Stimulated activated CD8-positive, alpha-beta memory T cell treated with anti-CD3 and anti-CD28 coated beads, Interleukin-4, amount 100 ng/mL, for 1 hour (primary cell): ENCODE data around the gene HS6ST1.

Source experiments
- DNase-seq, 2 donors: peaks; one replicate each; pipeline ENCODE4 v3.0.0-alpha.2; 2020; ENCODE audit warnings: low read depth in 2 of 2, low spot score in 1 of 2

Gene HS6ST1

GRCh38 chr2:128300151-128301020 is 18.3 kb downstream of the HS6ST1 start:
- DNase-seq, result no peak

DNA sequence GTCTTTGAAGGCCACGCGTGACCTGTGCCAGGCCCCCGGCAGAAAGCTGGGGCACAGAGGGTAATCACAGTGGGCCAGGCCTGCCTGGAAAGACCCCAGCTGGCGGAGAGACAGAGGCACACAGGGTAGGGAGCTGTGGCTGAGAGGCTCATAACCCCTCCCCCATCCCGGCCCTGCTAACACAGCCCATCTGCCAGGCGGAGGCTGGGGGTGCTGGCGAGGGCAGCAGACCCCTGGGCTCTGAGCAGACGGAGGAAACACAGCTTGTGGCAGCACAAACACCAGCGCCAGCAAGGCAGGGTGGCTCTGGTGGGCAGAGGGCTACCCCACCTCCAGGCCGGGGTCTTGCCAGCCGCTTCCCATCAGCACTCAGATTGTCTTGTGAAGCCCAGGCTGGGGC is 19.0 kb downstream of the HS6ST1 start:
- no peak for DNase-seq

DNA sequence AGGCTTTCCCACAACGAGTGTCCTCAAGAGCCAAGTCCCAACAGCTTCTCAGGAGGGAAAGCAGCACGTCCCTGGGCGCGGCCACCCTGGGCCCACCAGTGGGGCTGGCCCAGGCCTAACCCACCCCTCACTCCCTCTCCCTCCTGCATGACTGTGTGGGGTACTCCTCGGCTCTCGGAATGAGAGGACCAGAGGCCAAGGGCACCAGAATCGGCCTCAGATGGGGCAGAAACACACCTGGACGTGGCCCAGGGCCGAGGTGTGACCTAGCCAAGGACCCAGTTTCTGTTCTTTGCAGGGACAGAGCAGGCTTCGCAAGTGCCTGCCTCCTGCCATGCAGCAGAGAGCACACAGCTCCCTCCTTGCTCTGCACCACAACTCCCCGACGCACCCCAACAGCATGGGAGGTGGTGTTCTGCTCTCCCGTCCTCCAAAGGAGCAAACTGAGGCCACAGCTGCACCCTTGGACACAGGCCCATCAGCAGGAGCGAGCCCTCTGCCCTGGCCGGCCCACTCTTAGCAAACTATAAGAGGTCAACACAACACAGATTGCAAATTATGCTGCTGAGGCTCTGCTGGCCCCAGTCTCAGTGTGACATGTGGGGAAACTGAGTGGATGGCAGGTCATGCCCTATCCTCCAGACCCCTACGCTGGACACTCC is 19.7 kb downstream of the HS6ST1 start:
- no peak for DNase-seq

DNA sequence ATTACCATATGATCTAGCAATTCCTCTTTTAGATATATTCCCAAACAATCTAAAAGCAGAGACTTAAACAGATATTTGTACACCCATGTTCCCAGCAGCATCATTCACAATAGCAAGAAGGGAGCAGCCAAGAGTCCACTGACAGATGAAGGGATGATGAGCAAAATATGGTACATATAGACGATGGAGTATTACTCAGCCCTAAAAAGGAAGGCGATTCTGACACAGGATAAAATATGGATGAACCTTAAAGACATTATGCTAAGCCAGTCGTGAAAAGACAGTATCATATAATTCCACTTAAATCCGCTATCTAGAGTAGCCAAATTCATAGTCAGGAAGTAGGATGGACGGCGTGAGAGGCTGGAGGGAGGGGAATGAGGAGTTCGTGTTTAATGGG is 20.4 kb downstream of the HS6ST1 start:
- no peak for DNase-seq

DNA sequence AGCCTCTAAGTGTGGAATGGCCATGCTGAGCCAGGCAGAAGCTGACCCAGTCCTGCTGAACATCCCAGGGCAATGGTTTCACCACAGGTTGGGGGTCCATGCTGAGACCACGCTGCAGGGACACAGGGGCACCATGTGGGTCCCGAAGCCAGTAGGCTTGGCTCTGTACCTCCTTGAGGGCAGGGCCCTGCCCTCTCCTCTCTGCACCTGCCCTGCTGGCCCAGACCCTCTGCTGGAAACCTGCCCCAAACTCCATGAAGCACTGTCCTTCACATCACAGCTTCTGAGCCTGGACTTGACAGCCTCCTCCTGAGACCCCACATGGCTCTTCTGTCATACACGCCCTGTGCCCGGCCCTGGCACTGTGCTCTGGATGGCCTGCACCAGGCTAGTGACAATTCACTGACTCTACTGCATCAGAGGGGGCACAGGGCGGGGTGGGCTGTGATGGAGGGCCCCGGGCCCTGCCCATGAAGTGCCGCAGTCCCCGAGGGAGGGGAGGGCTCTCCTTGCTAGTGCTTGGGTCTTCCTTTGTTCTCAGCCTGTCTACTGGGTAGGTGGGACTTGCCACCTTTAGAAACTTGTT is 24.7 kb downstream of the HS6ST1 start:
- DNase-seq, result no peak

GRCh38 chr2:128293426-128293755 is 25.3 kb downstream of the HS6ST1 start:
- DNase-seq, result no peak

DNA sequence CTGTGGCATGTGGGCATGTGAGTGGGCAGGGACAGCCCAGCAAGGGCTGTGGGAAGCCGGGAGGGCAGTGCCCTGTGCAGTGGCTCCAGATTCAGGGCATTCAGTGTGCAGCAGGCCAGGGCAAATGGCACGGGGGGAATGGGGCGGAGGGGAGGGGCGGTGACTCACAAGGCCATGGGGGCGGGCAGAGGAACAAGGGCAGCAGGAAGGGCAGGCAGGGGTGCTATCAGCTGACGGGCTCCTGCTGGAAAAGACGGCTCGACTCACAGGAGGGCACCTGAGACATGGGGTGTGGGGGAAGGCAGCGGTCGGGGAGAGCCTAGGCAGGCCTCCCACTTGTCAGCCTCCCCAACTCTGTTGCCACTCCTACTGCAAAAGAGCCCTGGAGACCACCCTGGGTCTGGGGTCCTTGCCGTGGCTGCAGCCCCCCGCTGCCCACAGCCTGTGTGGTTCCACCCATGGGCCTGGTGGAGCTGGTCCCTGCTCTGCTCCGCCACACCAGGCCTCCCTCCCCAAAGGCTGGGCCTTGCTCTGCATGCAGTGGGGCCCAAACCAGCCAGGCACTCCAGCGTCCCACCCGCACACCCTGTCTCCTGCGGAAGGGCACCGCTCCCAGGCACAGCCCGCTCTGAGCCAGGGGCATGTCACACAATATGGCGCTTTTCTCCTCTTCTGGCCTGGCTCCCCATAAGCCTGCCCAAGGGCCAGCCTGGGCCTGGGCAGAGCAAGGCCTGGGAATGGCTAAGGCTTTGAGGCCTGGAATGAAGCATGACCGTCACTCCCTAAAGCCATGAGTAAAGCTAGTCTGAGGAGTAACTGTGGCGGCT is 25.9 kb downstream of the HS6ST1 start:
- DNase-seq, result no peak

- no peak for DNase-seq
Observed at GRCh38 chr2:128291844-128292598, 26.6 kb downstream of the HS6ST1 start.

- no peak for DNase-seq
Observed at GRCh38 chr2:128291161-128291843, 27.4 kb downstream of the HS6ST1 start.

- DNase-seq, result no peak
Observed at GRCh38 chr2:128290356-128290755, 28.3 kb downstream of the HS6ST1 start.

GRCh38 chr2:128289439-128289838 is 29.2 kb downstream of the HS6ST1 start:
- no peak for DNase-seq

DNA sequence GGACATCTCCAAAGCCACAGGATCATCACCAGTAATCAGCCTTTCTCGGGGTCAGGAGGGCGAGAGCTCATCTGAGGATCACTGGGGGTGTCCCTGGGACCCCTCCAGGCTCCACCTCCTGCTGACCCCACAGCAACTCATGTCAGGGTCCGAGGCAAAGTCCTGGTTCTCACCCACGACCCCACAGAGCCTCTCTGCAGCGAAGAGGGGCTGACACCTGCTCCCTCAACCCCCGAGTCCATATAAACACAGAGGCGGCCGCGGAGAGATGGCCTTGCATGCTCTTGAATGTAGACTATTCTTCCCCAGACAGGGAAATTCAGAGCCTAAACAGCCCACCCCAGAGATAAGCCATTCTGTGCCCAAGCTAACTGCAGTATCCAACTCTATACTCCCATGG is 29.9 kb downstream of the HS6ST1 start:
- no peak for DNase-seq

DNA sequence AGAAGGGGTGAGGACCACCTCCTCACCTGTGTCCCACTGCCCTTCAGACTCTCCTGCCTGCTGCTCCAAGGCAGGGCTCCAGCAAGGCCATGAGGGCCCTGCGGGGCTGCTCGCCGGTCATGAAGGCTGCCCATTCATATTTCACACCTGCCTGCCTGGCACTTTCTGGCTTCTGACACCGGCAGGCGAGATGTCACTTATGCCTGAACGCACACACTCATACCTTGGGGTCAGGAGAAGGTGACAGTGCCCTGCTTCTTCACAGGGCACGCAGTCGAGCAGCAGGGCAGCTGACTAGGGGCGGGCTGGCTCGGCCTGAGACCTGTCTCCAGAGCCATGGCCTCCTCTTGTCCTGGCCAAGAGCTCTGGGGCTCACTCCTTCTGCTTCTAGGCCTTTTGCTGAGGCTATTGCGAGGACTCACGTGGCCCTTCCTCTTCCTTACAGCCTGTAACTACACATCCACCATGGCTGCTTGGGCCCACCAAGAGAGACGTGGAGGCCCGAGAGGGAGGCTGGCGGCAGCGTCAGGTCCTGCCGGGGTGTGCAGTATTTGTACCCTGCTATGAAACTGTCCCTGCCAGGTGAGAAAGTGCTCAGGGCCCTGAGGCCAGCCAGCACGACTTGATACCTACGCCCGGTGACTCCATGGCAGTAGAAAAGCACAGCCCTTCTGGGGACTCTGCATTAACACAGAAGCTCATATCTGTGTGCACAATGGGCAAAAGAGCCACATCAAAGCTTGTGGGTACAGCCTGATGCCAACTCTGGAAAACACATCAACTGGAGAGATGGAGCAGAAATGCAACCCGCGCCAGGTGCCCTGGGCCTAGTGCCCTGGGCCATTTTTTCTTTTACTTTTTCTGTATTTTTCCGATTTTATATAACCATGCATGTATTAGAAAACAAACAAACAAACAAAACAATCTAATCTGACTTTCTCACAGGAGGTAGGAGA is 30.6 kb downstream of the HS6ST1 start:
- no peak for DNase-seq

GRCh38 chr2:128286905-128287779 is 31.5 kb downstream of the HS6ST1 start:
- DNase-seq, result no peak

GRCh38 chr2:128286011-128286721 is 32.5 kb downstream of the HS6ST1 start:
- no peak for DNase-seq

- DNase-seq, result no peak
Observed at GRCh38 chr2:128285329-128285931, 33.2 kb downstream of the HS6ST1 start.

DNA sequence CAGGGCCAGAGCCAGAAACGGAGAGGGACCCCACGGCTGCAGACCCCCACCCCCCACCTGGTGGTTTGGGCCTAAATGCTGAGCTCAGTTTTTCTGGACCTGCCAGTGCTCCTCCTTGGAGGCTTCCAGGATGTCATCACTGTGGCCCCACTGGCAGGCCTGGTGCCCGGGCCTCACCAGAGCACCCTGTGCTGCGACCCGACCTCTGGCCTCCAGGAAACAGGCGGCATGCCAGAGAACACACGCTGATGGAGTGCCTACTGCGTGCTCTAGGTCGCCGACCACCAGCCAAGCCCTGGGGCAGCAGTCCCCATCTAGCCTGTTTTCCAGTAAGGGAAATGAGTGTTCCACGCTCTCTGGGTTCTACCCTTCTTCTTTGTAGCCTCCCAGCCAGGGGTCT is 33.8 kb downstream of the HS6ST1 start:
- no peak for DNase-seq
